ENCODE results near the gene SYT6.

DNA sequence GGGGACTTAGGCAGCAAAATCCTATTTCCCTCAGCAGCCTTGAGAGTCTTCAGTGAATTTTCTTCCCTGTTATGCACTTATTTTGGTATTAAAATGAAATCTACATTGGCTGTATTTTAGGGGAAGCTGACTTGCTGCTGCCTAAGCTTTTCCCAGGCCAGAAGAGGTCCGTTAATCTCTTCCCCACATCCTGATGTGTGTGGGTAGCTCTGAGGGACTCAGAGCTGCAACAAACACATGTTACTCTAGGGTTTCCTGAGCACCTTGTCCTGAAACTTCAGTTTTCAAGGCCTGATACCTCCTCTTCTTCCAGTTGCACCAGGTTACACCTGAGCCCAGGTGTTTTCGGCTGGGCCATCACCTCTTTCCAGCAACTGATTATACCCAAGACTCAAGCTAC is 51.5 kb downstream of the SYT6 start:
- TF ChIP-seq EZH2 (IDR thresholded peaks at IDR 0.05; ENCODE audit: borderline replicate concordance, control insufficient read depth, low read depth, low read length) (no peak), NR2C2 (IDR thresholded peaks at IDR 0.05; ENCODE audit: borderline replicate concordance, control insufficient read depth, insufficient read length, low read depth) (no peak), CHD2 (IDR thresholded peaks at IDR 0.05; ENCODE audit: borderline replicate concordance, low read depth, low read length) (no peak)

Data from GM12878 (cell line).